Activated CD4-positive, alpha-beta T cell treated with anti-CD3 and anti-CD28 coated beads, Interleukin-2, amount 10 ng/mL, durations not matched to agents 24 days and 14 days (primary cell): ENCODE data around the gene MOV10. TPM values are rescaled to one million over a fixed set of nuclear protein-coding genes. Genes with fewer than 3 reads are reported as not detected.

Source experiments
- DNase-seq: peaks from one replicate; pipeline ENCODE4 v3.0.0; 2022
- H3K27ac Mint-ChIP-seq: one replicate; pipeline ENCODE4 v1.8.0; 2022; ENCODE audit warnings: mild to moderate bottlenecking, mixed read lengths
- H3K27me3 Mint-ChIP-seq: one replicate; pipeline ENCODE4 v1.8.0; 2022; ENCODE audit warnings: mixed read lengths
- H3K36me3 Mint-ChIP-seq: one replicate; pipeline ENCODE4 v1.8.0; 2022; ENCODE audit warnings: low read depth, mild to moderate bottlenecking, mixed read lengths
- H3K4me1 Mint-ChIP-seq: one replicate; pipeline ENCODE4 v1.8.0; 2021; ENCODE audit warnings: mixed read lengths
- H3K4me3 Mint-ChIP-seq: one replicate; pipeline ENCODE4 v1.8.0; 2022; ENCODE audit warnings: mild to moderate bottlenecking, moderate library complexity, mixed read lengths
- H3K9me3 Mint-ChIP-seq: one replicate; pipeline ENCODE4 v1.8.0; 2021; ENCODE audit warnings: mixed read lengths
- intact Hi-C: fragments of 100-400 bp; cut with micrococcal nuclease; formaldehyde crosslinking; loops from one replicate; pipeline ENCODE4 v1.15.1; 2023
- total RNA-seq: library from RNA; stranded (reverse); gene quantifications from 2 replicates; pipeline ENCODE4 v1.2.3, GENCODE V29; 2022

Gene MOV10
- total RNA-seq, 1 donor from 2014 or later = 76.7 TPM

GRCh38 chr1:112678605-112679004, 4.1 kb downstream of the MOV10 start:
- peaks cover 33% of the 10 kb centered on the region for H3K4me1 Mint-ChIP-seq
- peaks cover 22% of the 10 kb centered on the region for H3K36me3 Mint-ChIP-seq
- no peak for DNase-seq
- intact Hi-C loops = no loop called here
- H3K9me3 Mint-ChIP-seq = no peaks in the 10 kb centered on the region
- H3K27me3 Mint-ChIP-seq = no peaks in the 10 kb centered on the region
- no peak overlapping the region for H3K4me3 Mint-ChIP-seq
- H3K27ac Mint-ChIP-seq = no peak overlapping the region

GRCh38 chr1:112685913-112686312, 11.5 kb downstream of the MOV10 start:
- Mint-ChIP-seq H3K4me3 (no peak overlapping the region), H3K4me1 (peaks cover 2% of the 10 kb centered on the region), H3K36me3 (peaks cover 15% of the 10 kb centered on the region), H3K27me3 (no peaks in the 10 kb centered on the region), H3K27ac (no peak overlapping the region), H3K9me3 (no peaks in the 10 kb centered on the region)
- no peak for DNase-seq
- intact Hi-C loops = no loop called here

- peaks cover 15% of the 10 kb centered on the region for H3K36me3 Mint-ChIP-seq
- H3K27ac Mint-ChIP-seq = no peak overlapping the region
Observed at GRCh38 chr1:112686417-112686816, 12.0 kb downstream of the MOV10 start.

GRCh38 chr1:112686835-112687234, 12.4 kb downstream of the MOV10 start:
- Mint-ChIP-seq H3K4me1 (peaks cover 2% of the 10 kb centered on the region), H3K27ac (no peak overlapping the region), H3K36me3 (peaks cover 15% of the 10 kb centered on the region), H3K9me3 (no peaks in the 10 kb centered on the region), H3K27me3 (no peaks in the 10 kb centered on the region), H3K4me3 (no peak overlapping the region)
- DNase-seq = no peak
- intact Hi-C loops = no loop called here

More at GRCh38 chr1:112686417-112686816, 12.0 kb downstream of the MOV10 start:
- Mint-ChIP-seq H3K4me1 (peaks cover 2% of the 10 kb centered on the region), H3K9me3 (no peaks in the 10 kb centered on the region), H3K27me3 (no peaks in the 10 kb centered on the region), H3K4me3 (no peak overlapping the region)
- no peak for DNase-seq
- intact Hi-C loops = no loop called here

- peaks cover 20% of the 10 kb centered on the region for H3K36me3 Mint-ChIP-seq
- no peak overlapping the region for H3K27ac Mint-ChIP-seq
Observed at GRCh38 chr1:112687361-112687760, 12.9 kb downstream of the MOV10 start.

GRCh38 chr1:112687785-112688496, 13.5 kb downstream of the MOV10 start:
- DNase-seq = no peak
- H3K27me3 Mint-ChIP-seq = no peaks in the 10 kb centered on the region
- no peak overlapping the region for H3K4me3 Mint-ChIP-seq
- H3K9me3 Mint-ChIP-seq = no peaks in the 10 kb centered on the region
- intact Hi-C loops = no loop called here
- H3K36me3 Mint-ChIP-seq = peaks cover 24% of the 10 kb centered on the region
- peak overlapping the region; percentile 80 for H3K27ac Mint-ChIP-seq
- H3K4me1 Mint-ChIP-seq = peaks cover 2% of the 10 kb centered on the region

More at GRCh38 chr1:112687361-112687760, 12.9 kb downstream of the MOV10 start:
- H3K27me3 Mint-ChIP-seq = no peaks in the 10 kb centered on the region
- intact Hi-C loops = no loop called here
- no peak overlapping the region for H3K4me3 Mint-ChIP-seq
- DNase-seq = no peak
- H3K9me3 Mint-ChIP-seq = no peaks in the 10 kb centered on the region
- H3K4me1 Mint-ChIP-seq = peaks cover 2% of the 10 kb centered on the region

- H3K36me3 Mint-ChIP-seq = peaks cover 24% of the 10 kb centered on the region
- H3K4me3 Mint-ChIP-seq = no peak overlapping the region
Observed at GRCh38 chr1:112688781-112689193, 14.3 kb downstream of the MOV10 start.

GRCh38 chr1:112689196-112689841, 14.9 kb downstream of the MOV10 start:
- Mint-ChIP-seq H3K9me3 (no peaks in the 10 kb centered on the region), H3K27me3 (no peaks in the 10 kb centered on the region), H3K36me3 (peaks cover 24% of the 10 kb centered on the region), H3K27ac (no peak overlapping the region), H3K4me3 (no peak overlapping the region), H3K4me1 (peaks cover 2% of the 10 kb centered on the region)
- intact Hi-C loops = no loop called here
- DNase-seq = no peak

More at GRCh38 chr1:112688781-112689193, 14.3 kb downstream of the MOV10 start:
- Mint-ChIP-seq H3K4me1 (peaks cover 2% of the 10 kb centered on the region), H3K9me3 (no peaks in the 10 kb centered on the region), H3K27me3 (no peaks in the 10 kb centered on the region), H3K27ac (peak overlapping the region; percentile 5)
- intact Hi-C loops = no loop called here
- DNase-seq = no peak

- Mint-ChIP-seq H3K36me3 (peaks cover 27% of the 10 kb centered on the region), H3K9me3 (no peaks in the 10 kb centered on the region), H3K27me3 (no peaks in the 10 kb centered on the region), H3K4me1 (peaks cover 2% of the 10 kb centered on the region), H3K4me3 (no peak overlapping the region), H3K27ac (no peak overlapping the region)
- no peak for DNase-seq
- intact Hi-C loops = no loop called here
Observed at GRCh38 chr1:112689842-112690237, 15.4 kb downstream of the MOV10 start.

- peak overlapping the region; percentile 26 for H3K27ac Mint-ChIP-seq
- intact Hi-C loops = no loop called here
Observed at GRCh38 chr1:112692681-112693080, 18.2 kb downstream of the MOV10 start.

GRCh38 chr1:112693821-112694220, 19.4 kb downstream of the MOV10 start:
- Mint-ChIP-seq H3K4me1 (peaks cover 3% of the 10 kb centered on the region), H3K27ac (no peak overlapping the region)

More at GRCh38 chr1:112692681-112693080, 18.2 kb downstream of the MOV10 start:
- Mint-ChIP-seq H3K36me3 (peaks cover 38% of the 10 kb centered on the region), H3K4me3 (no peak overlapping the region), H3K9me3 (no peaks in the 10 kb centered on the region), H3K4me1 (no peaks in the 10 kb centered on the region), H3K27me3 (no peaks in the 10 kb centered on the region)
- no peak for DNase-seq

GRCh38 chr1:112694363-112694929, 20.0 kb downstream of the MOV10 start:
- H3K9me3 Mint-ChIP-seq = no peaks in the 10 kb centered on the region
- no peak overlapping the region for H3K4me3 Mint-ChIP-seq
- peaks cover 7% of the 10 kb centered on the region for H3K4me1 Mint-ChIP-seq
- H3K27ac Mint-ChIP-seq = no peak overlapping the region
- no peaks in the 10 kb centered on the region for H3K27me3 Mint-ChIP-seq
- DNase-seq = no peak
- peaks cover 37% of the 10 kb centered on the region for H3K36me3 Mint-ChIP-seq
- intact Hi-C loops = no loop called here

More at GRCh38 chr1:112693821-112694220, 19.4 kb downstream of the MOV10 start:
- H3K4me3 Mint-ChIP-seq = no peak overlapping the region
- H3K9me3 Mint-ChIP-seq = no peaks in the 10 kb centered on the region
- intact Hi-C loops = no loop called here
- no peaks in the 10 kb centered on the region for H3K27me3 Mint-ChIP-seq
- H3K36me3 Mint-ChIP-seq = peaks cover 34% of the 10 kb centered on the region
- no peak for DNase-seq

GRCh38 chr1:112695276-112695675, 20.8 kb downstream of the MOV10 start:
- H3K36me3 Mint-ChIP-seq = peaks cover 41% of the 10 kb centered on the region
- H3K27me3 Mint-ChIP-seq = no peaks in the 10 kb centered on the region
- intact Hi-C loops = no loop called here
- H3K4me3 Mint-ChIP-seq = no peak overlapping the region
- H3K27ac Mint-ChIP-seq = no peak overlapping the region
- H3K4me1 Mint-ChIP-seq = peaks cover 15% of the 10 kb centered on the region
- DNase-seq = no peak
- no peaks in the 10 kb centered on the region for H3K9me3 Mint-ChIP-seq
